Caco-2 (cell line): ENCODE measurements around the gene TPSB2. TPM values are rescaled to one million over a fixed set of nuclear protein-coding genes. Genes with fewer than 3 reads are reported as not detected.

Experiments
- BruUV-seq: library from RNA; stranded (reverse); fragments of 400-500 nt; replicated peaks from 2 replicates; lab custom pipeline; 2021; lab: Mats Ljungman, UMichigan
- CTCF ChIA-PET: fragments of 300-600 bp; sonication (Branson Sonifier 250); formaldehyde crosslinking; loops from one replicate; lab custom pipeline; 2022; ENCODE audit warnings: antibody characterized with exemption; lab: Charles Lee
- POLR2A ChIA-PET: fragments of 300-600 bp; sonication (Branson Sonifier 250); formaldehyde crosslinking; loops from one replicate; lab custom pipeline; 2022; ENCODE audit warnings: antibody characterized with exemption; lab: Charles Lee
- DNase-seq, 2 experiments: peaks; one replicate each; pipeline versions ENCODE4 v3.0.0 to v3.0.0-alpha.2; 2020 to 2022
- H3K27me3 ChIP-seq: replicated peaks from 2 replicates; pipeline ENCODE4 v1.6.0; 2011; ENCODE audit warnings: low read length; ENCODE audit not compliant: control insufficient read depth, insufficient read depth
- H3K36me3 ChIP-seq: 2 replicates; pipeline ENCODE4 v1.5.1; 2011; ENCODE audit warnings: low read length; ENCODE audit not compliant: control insufficient read depth, insufficient read depth
- H3K4me1 ChIP-seq: fragments of 250-450 bp; sonication (Bioruptor Pico); 2 replicates; pipeline ENCODE4 v1.5.1; 2020; ENCODE audit warnings: mild to moderate bottlenecking
- H3K4me3 ChIP-seq: 2 replicates; pipeline ENCODE4 v1.5.1; 2011; ENCODE audit warnings: low read depth, mild to moderate bottlenecking, control low read depth, low read length
- H3K9me3 ChIP-seq: fragments of 250-450 bp; sonication (Bioruptor Pico); 2 replicates; pipeline ENCODE4 v1.5.1; 2020; ENCODE audit warnings: mild to moderate bottlenecking, moderate library complexity
- H3K27ac Mint-ChIP-seq: one replicate; pipeline ENCODE4 v1.8.0; 2022; ENCODE audit warnings: mixed read lengths; ENCODE audit not compliant: unreplicated experiment
- H3K27me3 Mint-ChIP-seq: one replicate; pipeline ENCODE4 v1.8.0; 2022; ENCODE audit warnings: mixed read lengths; ENCODE audit not compliant: insufficient read depth, unreplicated experiment
- H3K36me3 Mint-ChIP-seq: one replicate; pipeline ENCODE4 v1.8.0; 2022; ENCODE audit warnings: mild to moderate bottlenecking, mixed read lengths; ENCODE audit not compliant: insufficient read depth, unreplicated experiment
- H3K4me1 Mint-ChIP-seq: one replicate; pipeline ENCODE4 v1.8.0; 2022; ENCODE audit warnings: low read depth, mixed read lengths; ENCODE audit not compliant: unreplicated experiment
- H3K4me3 Mint-ChIP-seq: one replicate; pipeline ENCODE4 v1.8.0; 2022; ENCODE audit warnings: mild to moderate bottlenecking, moderate library complexity, mixed read lengths; ENCODE audit not compliant: unreplicated experiment
- H3K9me3 Mint-ChIP-seq: one replicate; pipeline ENCODE4 v1.8.0; 2022; ENCODE audit warnings: mixed read lengths; ENCODE audit not compliant: unreplicated experiment
- intact Hi-C: fragments of 100-400 bp; cut with micrococcal nuclease; formaldehyde crosslinking; loops from one replicate; pipeline ENCODE4 v1.10.0; 2022; ENCODE audit not compliant: unreplicated experiment
- total RNA-seq: library from RNA; stranded (reverse); gene quantifications from 2 replicates; pipeline ENCODE4 v1.2.3, GENCODE V29; 2022
- TF ChIP-seq, protein P1 (sequence below), 2 experiments: fragments of 200-600 bp in 1 of 2; IDR thresholded peaks; 1 replicate in 1 of 2; 2 replicates in 1 of 2; pipeline versions ENCODE4 v1.5.1 to v1.8.0; 2011 to 2022; ENCODE audit warnings: antibody characterized with exemption in 1 of 2, control low read depth in 1 of 2, inconsistent platforms in 1 of 2, low read depth in 1 of 2, low read length in 1 of 2, mild to moderate bottlenecking in 1 of 2, moderate library complexity in 1 of 2; ENCODE audit not compliant: insufficient read depth in 1 of 2, severe bottlenecking in 1 of 2, unreplicated experiment in 1 of 2

Gene TPSB2
- total RNA-seq, 1 experiment from 2014 or later = not detected

DNA sequence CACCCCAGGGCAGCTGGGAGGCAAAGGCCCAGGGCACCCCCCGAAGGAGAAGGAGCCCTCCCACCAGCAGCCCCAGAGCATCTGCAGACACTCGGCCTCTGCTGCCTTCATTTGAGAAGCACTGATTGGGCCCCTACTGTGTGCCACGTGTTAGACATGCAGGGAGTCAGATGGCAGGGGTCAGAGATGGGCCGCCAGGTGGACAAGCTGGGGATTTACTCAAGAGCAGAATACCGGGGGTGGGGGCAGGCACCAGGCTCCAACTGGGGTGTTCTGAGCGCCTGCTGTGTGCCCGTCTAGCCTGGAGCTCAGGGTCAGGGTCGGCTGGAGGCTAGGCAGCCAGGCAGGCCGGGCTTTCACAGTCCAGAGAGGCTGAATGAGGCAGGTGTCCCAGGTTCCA lies 23.7 kb downstream of the TPSB2 start:
- peaks cover 8% of the 10 kb centered on the region for H3K36me3 Mint-ChIP-seq
- ChIA-PET POLR2A (no interaction called here), CTCF (no interaction called here)
- no peaks in the 10 kb centered on the region for H3K4me1 Mint-ChIP-seq
- H3K9me3 Mint-ChIP-seq = no peaks in the 10 kb centered on the region
- H3K9me3 ChIP-seq = no peaks in the 10 kb centered on the region
- no peaks in the 10 kb centered on the region for H3K4me1 ChIP-seq
- H3K36me3 ChIP-seq = no peaks in the 10 kb centered on the region
- TF ChIP-seq, protein P1, sequence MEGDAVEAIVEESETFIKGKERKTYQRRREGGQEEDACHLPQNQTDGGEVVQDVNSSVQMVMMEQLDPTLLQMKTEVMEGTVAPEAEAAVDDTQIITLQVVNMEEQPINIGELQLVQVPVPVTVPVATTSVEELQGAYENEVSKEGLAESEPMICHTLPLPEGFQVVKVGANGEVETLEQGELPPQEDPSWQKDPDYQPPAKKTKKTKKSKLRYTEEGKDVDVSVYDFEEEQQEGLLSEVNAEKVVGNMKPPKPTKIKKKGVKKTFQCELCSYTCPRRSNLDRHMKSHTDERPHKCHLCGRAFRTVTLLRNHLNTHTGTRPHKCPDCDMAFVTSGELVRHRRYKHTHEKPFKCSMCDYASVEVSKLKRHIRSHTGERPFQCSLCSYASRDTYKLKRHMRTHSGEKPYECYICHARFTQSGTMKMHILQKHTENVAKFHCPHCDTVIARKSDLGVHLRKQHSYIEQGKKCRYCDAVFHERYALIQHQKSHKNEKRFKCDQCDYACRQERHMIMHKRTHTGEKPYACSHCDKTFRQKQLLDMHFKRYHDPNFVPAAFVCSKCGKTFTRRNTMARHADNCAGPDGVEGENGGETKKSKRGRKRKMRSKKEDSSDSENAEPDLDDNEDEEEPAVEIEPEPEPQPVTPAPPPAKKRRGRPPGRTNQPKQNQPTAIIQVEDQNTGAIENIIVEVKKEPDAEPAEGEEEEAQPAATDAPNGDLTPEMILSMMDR (IDR thresholded peaks at IDR 0.05; ENCODE audit: insufficient read depth in 1 of 2, low read depth in 1 of 2, low read length in 1 of 2, severe bottlenecking in 1 of 2, unreplicated experiment in 1 of 2) = no peak
- H3K27ac Mint-ChIP-seq = no peak overlapping the region
- no peaks in the 10 kb centered on the region for H3K27me3 ChIP-seq
- BruUV-seq = no TSS peak
- no peak overlapping the region for H3K4me3 ChIP-seq
- H3K4me3 Mint-ChIP-seq = no peak overlapping the region
- intact Hi-C loops = no loop called here
- no peak for DNase-seq
- no peaks in the 10 kb centered on the region for H3K27me3 Mint-ChIP-seq

DNA sequence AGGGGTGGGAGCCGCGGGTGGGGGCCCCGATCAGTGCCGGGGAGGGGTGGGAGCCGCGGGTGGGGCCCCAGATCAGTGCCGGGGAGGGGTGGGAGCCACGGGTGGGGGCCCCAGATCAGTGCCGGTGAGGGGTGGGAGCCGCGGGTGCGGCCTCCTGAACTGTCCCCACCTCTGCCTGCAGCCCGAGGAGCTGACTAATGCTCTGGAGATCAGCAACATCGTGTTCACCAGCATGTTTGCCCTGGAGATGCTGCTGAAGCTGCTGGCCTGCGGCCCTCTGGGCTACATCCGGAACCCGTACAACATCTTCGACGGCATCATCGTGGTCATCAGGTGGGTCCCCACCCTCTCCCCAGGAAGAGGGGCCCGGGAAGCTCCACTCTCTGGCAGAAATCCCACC lies 25.1 kb downstream of the TPSB2 start:
- Histone ChIP-seq H3K9me3 (no peaks in the 10 kb centered on the region), H3K36me3 (no peaks in the 10 kb centered on the region; the same call in 1 of the 2 replicates), H3K4me1 (no peaks in the 10 kb centered on the region), H3K27me3 (no peaks in the 10 kb centered on the region), H3K4me3 (no peak overlapping the region)
- Mint-ChIP-seq H3K36me3 (peaks cover 10% of the 10 kb centered on the region), H3K4me3 (no peak overlapping the region), H3K9me3 (no peaks in the 10 kb centered on the region), H3K27ac (no peak overlapping the region), H3K4me1 (no peaks in the 10 kb centered on the region), H3K27me3 (no peaks in the 10 kb centered on the region)
- CTCF ChIA-PET = no interaction called here
- DNase-seq = no peak
- intact Hi-C loops = no loop called here
- BruUV-seq = no TSS peak
- TF ChIP-seq, protein P1 (IDR thresholded peaks at IDR 0.05; ENCODE audit: insufficient read depth in 1 of 2, low read depth in 1 of 2, low read length in 1 of 2, severe bottlenecking in 1 of 2, unreplicated experiment in 1 of 2) = no peak
- POLR2A ChIA-PET = interaction anchor here (0.6 kb wide), 1 partner anchor 219 kb away, joined by 3 read pairs; no protein-coding TSS in a partner anchor

DNA sequence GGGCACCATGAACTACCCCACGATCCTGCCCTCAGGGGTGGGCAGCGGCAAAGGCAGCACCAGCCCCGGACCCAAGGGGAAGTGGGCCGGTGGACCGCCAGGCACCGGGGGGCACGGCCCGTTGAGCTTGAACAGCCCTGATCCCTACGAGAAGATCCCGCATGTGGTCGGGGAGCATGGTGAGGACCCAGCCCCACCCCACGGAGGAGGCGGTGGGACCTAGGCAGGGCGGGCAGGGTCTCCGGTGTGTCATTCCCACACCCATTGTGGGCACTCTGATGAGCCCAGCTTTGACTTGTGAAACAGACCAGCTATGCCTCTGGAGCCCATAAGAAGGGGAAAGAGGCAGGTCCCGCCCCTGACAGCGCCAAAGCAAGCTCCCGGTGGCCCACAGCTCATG lies 27.7 kb downstream of the TPSB2 start:
- DNase-seq = no peak
- Mint-ChIP-seq H3K9me3 (no peaks in the 10 kb centered on the region), H3K4me1 (no peaks in the 10 kb centered on the region), H3K36me3 (peaks cover 14% of the 10 kb centered on the region), H3K27me3 (no peaks in the 10 kb centered on the region), H3K4me3 (no peak overlapping the region), H3K27ac (no peak overlapping the region)
- intact Hi-C loops = no loop called here
- Histone ChIP-seq H3K4me1 (no peaks in the 10 kb centered on the region), H3K36me3 (no peaks in the 10 kb centered on the region; the same call in 1 of the 2 replicates), H3K9me3 (no peaks in the 10 kb centered on the region), H3K27me3 (no peaks in the 10 kb centered on the region), H3K4me3 (no peak overlapping the region)
- ChIA-PET CTCF (no interaction called here), POLR2A (no interaction called here)
- no TSS peak for BruUV-seq
- TF ChIP-seq, protein P1 (IDR thresholded peaks at IDR 0.05; ENCODE audit: insufficient read depth in 1 of 2, low read depth in 1 of 2, low read length in 1 of 2, severe bottlenecking in 1 of 2, unreplicated experiment in 1 of 2) = no peak
